ENCODE results near the gene C1orf21. TPM values are rescaled to one million over a fixed set of nuclear protein-coding genes. Genes with fewer than 3 reads are reported as not detected.

The C1orf21 gene
- total and polyA plus RNA-seq, 9 donors = 36.9 to 51.3 (median 44.3) TPM

DNA sequence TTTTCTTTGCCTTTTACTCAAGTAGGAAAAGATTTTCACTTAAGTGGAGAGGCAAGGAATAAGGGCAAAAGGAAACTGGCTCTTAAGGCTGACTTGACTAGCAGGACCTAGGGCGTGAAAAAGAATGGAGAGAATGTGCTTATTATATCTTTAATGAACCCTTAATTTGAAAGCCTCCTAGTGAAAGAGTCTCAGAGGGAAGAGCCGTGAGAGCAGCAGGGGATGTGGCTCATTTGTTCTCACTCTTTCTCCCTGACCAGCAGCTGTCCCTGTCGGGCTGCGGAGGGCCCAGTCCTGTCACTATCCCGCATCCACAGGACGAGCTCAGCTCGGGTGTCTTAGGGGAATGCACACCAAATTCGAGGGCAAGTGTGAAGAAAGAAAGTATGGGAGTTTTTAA lies 187.8 kb downstream of the C1orf21 start:
- Histone ChIP-seq H3K4me1 (ENCODE audit: control insufficient read depth, insufficient read depth, low read length) (peaks cover 11% of the 10 kb centered on the region), H3K27ac (ENCODE audit: low read length) (peak overlapping the region; percentile 43), H3K36me3 (ENCODE audit: control insufficient read depth, insufficient read depth, low read length) (no peaks in the 10 kb centered on the region), H3K4me3 (ENCODE audit: low read length) (no peak overlapping the region), H3K27me3 (ENCODE audit: control insufficient read depth, insufficient read depth, low read length) (no peaks in the 10 kb centered on the region), H3K9me3 (replicated peaks; ENCODE audit: control insufficient read depth, low read depth, low read length) (no peaks in the 10 kb centered on the region)
- DNase-seq = peak; percentile 50
- 55% methylated on average over 6 of the region's 8 CpGs for WGBS (ENCODE audit: insufficient coverage)

DNA sequence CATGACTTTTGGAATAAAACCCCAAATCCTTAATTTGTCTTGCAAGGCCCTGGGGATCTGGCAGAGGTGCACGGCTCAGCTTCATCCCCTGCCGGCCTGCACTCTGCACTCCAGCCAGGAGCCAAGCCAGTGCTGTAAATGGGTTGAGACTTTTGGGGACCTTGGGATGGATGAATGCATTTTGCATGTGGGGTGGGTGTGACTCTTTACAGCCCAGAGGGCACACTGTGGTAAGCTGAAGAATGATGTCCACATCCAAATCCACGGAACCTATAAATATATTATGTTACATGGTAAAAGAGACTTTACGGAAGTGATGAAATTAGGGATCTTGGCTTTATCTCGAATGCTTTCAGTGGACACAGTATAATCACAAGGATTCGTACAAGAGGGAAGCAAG lies 190.0 kb downstream of the C1orf21 start:
- Histone ChIP-seq H3K4me3 (ENCODE audit: low read length) (no peak overlapping the region), H3K27me3 (ENCODE audit: control insufficient read depth, insufficient read depth, low read length) (no peaks in the 10 kb centered on the region), H3K36me3 (ENCODE audit: control insufficient read depth, insufficient read depth, low read length) (no peaks in the 10 kb centered on the region), H3K9me3 (replicated peaks; ENCODE audit: control insufficient read depth, low read depth, low read length) (peaks cover 4% of the 10 kb centered on the region), H3K27ac (ENCODE audit: low read length) (no peak overlapping the region), H3K4me1 (ENCODE audit: control insufficient read depth, insufficient read depth, low read length) (peaks cover 11% of the 10 kb centered on the region)
- 46% methylated on average over 3 of the region's 6 CpGs for WGBS (ENCODE audit: insufficient coverage)
- DNase-seq = no peak

DNA sequence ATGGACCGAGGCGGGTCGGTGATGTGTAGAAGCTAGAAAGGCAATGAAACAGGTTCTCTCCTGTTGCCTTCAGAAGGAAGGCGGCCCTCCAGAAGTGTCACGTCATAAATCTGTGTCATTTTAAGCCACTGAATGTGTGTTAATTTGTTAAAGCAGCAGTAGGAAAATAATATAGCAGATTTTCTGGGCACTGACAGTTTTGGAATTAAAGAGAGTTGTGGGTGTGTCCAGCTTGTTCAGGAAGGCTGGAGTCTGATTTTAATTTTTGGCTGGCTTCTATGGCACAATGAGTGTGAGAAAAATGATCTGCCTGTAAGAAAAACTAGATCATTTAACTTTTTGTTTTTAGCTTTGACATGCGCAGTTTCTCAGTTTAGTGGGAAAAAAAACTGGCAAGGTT lies 190.5 kb downstream of the C1orf21 start:
- Histone ChIP-seq H3K4me1 (ENCODE audit: control insufficient read depth, insufficient read depth, low read length) (peaks cover 11% of the 10 kb centered on the region), H3K27ac (ENCODE audit: low read length) (no peak overlapping the region), H3K27me3 (ENCODE audit: control insufficient read depth, insufficient read depth, low read length) (no peaks in the 10 kb centered on the region), H3K9me3 (replicated peaks; ENCODE audit: control insufficient read depth, low read depth, low read length) (peaks cover 4% of the 10 kb centered on the region), H3K36me3 (ENCODE audit: control insufficient read depth, insufficient read depth, low read length) (no peaks in the 10 kb centered on the region), H3K4me3 (ENCODE audit: low read length) (no peak overlapping the region)
- 63% methylated on average over 3 of the region's 6 CpGs for WGBS (ENCODE audit: insufficient coverage)
- DNase-seq = peak; percentile 88

DNA sequence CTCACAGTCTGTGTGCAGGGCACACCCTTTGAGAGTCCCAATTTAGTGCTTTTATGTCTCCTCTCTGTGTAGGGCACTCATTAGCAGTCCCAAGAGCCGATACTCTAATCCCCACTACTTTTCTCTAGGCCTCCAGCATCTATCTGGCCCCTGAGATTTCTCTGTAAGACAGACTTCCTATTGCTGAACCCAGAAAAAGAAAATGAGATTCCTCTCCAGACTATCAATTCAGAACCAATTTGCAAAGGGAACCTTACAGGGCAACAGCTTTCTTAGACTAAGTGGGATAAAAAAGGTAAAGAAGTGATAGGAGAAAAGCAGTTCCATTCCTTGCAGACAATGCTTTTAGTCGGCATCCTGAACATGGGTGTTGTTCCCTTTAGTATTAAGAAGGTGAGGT lies 195.6 kb downstream of the C1orf21 start:
- DNase-seq = no peak
- H3K27me3 ChIP-seq (ENCODE audit: control insufficient read depth, insufficient read depth, low read length) = no peaks in the 10 kb centered on the region
- 50% methylated on average over 1 of the region's 2 CpGs for WGBS (ENCODE audit: insufficient coverage)
- no peaks in the 10 kb centered on the region for H3K36me3 ChIP-seq (ENCODE audit: control insufficient read depth, insufficient read depth, low read length)
- no peak overlapping the region for H3K4me3 ChIP-seq (ENCODE audit: low read length)
- peaks cover under 1% of the 10 kb centered on the region for H3K4me1 ChIP-seq (ENCODE audit: control insufficient read depth, insufficient read depth, low read length)
- no peak overlapping the region for H3K27ac ChIP-seq (ENCODE audit: low read length)
- peaks cover 7% of the 10 kb centered on the region for H3K9me3 ChIP-seq (replicated peaks; ENCODE audit: control insufficient read depth, low read depth, low read length)

DNA sequence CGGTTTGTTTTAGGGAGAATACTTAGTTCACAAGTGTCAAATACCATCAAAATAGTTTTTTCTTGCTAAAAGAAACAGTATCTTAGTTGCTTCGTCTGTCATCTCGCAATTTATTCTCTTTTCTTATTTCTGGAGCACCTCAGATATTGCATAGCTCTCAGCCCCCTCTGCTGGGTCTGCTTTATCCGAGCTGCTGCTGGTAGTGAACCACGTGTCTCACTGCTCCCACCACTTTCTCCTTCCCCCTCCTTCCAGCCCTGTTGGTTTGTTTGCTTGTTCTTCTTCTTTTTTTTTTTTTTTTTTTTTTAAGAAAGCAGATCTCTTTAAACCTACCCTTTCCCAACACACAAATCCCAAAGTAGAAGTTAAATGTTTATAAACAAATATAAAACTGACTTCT lies 197.0 kb downstream of the C1orf21 start:
- no peaks in the 10 kb centered on the region for H3K36me3 ChIP-seq (ENCODE audit: control insufficient read depth, insufficient read depth, low read length)
- H3K27ac ChIP-seq (ENCODE audit: low read length) = no peak overlapping the region
- no peaks in the 10 kb centered on the region for H3K4me1 ChIP-seq (ENCODE audit: control insufficient read depth, insufficient read depth, low read length)
- no peak overlapping the region for H3K4me3 ChIP-seq (ENCODE audit: low read length)
- WGBS (ENCODE audit: insufficient coverage) = 48% methylated on average over 2 of the region's 5 CpGs
- peak; percentile 49 for DNase-seq
- H3K9me3 ChIP-seq (replicated peaks; ENCODE audit: control insufficient read depth, low read depth, low read length) = peaks cover 7% of the 10 kb centered on the region
- H3K27me3 ChIP-seq (ENCODE audit: control insufficient read depth, insufficient read depth, low read length) = no peaks in the 10 kb centered on the region

DNA sequence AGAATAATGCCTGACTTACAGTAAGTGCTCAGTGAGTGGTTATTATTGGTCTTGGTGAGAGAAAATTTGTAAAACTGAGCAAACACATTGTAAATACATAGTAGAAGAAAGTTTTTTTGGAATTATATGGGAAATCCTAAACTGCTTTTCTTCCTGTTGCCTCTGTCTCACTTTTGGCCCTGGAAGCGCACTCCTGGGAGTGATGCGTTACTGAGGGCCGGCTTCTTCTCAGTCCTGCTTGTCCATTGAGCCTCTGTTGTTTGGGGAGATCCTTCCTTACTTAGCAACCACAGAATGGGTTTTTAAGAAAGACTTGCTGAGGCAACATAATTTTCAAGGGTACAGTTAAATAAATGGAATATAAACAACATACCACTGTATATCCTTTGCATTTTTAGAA lies 201.9 kb downstream of the C1orf21 start:
- peak; percentile 76 for DNase-seq
- no peak overlapping the region for H3K27ac ChIP-seq (ENCODE audit: low read length)
- H3K4me3 ChIP-seq (ENCODE audit: low read length) = no peak overlapping the region
- peaks cover 4% of the 10 kb centered on the region for H3K9me3 ChIP-seq (replicated peaks; ENCODE audit: control insufficient read depth, low read depth, low read length)
- WGBS (ENCODE audit: insufficient coverage) = 58% methylated on average over 2 of the region's 3 CpGs
- peaks cover 2% of the 10 kb centered on the region for H3K4me1 ChIP-seq (ENCODE audit: control insufficient read depth, insufficient read depth, low read length)
- H3K27me3 ChIP-seq (ENCODE audit: control insufficient read depth, insufficient read depth, low read length) = no peaks in the 10 kb centered on the region
- H3K36me3 ChIP-seq (ENCODE audit: control insufficient read depth, insufficient read depth, low read length) = no peaks in the 10 kb centered on the region

DNA sequence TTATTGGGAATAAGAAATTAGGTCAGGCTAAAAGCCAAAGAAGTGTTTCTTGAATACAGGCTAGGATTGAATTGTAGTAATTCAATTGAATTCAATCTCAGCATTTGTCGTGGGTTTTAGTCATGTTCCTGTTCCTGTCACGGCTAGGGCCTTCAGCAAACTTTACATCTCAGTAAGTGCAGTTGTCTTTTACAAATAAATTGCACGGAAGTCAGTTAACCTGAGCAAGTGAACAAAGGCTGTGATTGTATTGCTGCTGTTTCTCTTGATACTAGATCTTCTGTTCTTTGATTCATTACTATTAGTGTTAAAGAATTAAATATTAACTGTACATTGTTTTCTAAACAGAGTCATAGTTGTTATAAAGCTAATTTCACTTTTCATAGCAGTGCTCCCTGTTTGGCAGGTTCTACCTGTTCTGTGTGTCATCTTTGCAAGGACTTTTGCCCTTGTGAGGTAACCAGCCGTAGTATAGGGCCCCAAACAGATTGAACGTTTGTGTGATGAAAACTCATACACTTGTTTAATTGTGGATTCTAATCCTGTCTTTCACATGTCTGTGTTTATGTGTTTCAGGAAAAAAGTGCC lies 203.4 kb downstream of the C1orf21 start:
- no CpG with 5 or more reads among the region's 5 CpGs for WGBS (ENCODE audit: insufficient coverage)

DNA sequence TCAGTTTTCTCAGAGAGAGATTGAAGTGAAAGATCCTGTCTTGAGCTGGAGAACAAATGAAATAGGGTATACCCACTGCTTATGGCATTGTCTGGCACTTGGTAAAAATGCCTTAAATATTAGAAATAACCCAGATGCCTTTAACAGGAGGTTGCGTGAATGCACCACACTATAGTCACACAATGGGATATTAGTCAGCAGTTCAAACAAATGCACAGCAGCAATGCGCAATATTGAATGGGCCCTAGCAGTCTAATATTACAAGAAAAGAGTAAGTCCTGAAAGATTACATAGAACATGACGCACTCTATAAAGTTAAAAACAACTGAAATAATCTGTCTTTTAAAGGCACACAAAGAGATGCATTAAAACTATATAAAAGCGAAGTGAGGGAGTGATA lies 206.8 kb downstream of the C1orf21 start:
- H3K27ac ChIP-seq (ENCODE audit: low read length) = no peak overlapping the region
- H3K27me3 ChIP-seq (ENCODE audit: control insufficient read depth, insufficient read depth, low read length) = no peaks in the 10 kb centered on the region
- no peak overlapping the region for H3K4me3 ChIP-seq (ENCODE audit: low read length)
- DNase-seq = no peak
- H3K4me1 ChIP-seq (ENCODE audit: control insufficient read depth, insufficient read depth, low read length) = peaks cover 5% of the 10 kb centered on the region
- no peaks in the 10 kb centered on the region for H3K9me3 ChIP-seq (replicated peaks; ENCODE audit: control insufficient read depth, low read depth, low read length)
- H3K36me3 ChIP-seq (ENCODE audit: control insufficient read depth, insufficient read depth, low read length) = no peaks in the 10 kb centered on the region
- no CpG with 5 or more reads among the region's 4 CpGs for WGBS (ENCODE audit: insufficient coverage)

More for the DNA sequence above, 203.4 kb downstream of the C1orf21 start:
- no peaks in the 10 kb centered on the region for H3K36me3 ChIP-seq (ENCODE audit: control insufficient read depth, insufficient read depth, low read length)
- no peak overlapping the region for H3K27ac ChIP-seq (ENCODE audit: low read length)
- no peak overlapping the region for H3K4me3 ChIP-seq (ENCODE audit: low read length)
- H3K4me1 ChIP-seq (ENCODE audit: control insufficient read depth, insufficient read depth, low read length) = peaks cover 2% of the 10 kb centered on the region
- no peaks in the 10 kb centered on the region for H3K27me3 ChIP-seq (ENCODE audit: control insufficient read depth, insufficient read depth, low read length)
- no peak for DNase-seq
- peaks cover 4% of the 10 kb centered on the region for H3K9me3 ChIP-seq (replicated peaks; ENCODE audit: control insufficient read depth, low read depth, low read length)

DNA sequence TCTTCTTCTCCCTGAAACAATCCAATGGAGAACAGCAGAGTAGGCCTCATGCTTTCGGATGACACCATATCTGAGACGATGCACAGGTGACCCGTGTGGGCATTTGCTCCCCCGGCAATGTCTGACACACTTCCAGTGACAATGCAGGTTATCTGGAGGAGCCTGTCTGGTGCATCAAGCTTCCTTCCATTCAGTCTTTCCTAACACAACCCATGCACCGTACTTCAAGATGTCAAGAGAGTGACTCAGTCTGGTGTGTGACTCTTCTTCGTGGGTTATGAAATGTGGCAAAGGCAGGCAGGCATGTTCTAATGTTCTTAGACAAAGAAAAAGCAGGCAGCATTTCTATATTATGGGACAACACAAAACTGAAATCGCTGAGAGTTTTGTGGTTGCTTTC lies 208.8 kb downstream of the C1orf21 start:
- no peak for DNase-seq
- Histone ChIP-seq H3K27me3 (ENCODE audit: control insufficient read depth, insufficient read depth, low read length) (no peaks in the 10 kb centered on the region), H3K9me3 (replicated peaks; ENCODE audit: control insufficient read depth, low read depth, low read length) (no peaks in the 10 kb centered on the region), H3K27ac (ENCODE audit: low read length) (no peak overlapping the region), H3K4me3 (ENCODE audit: low read length) (no peak overlapping the region), H3K4me1 (ENCODE audit: control insufficient read depth, insufficient read depth, low read length) (peaks cover 3% of the 10 kb centered on the region), H3K36me3 (ENCODE audit: control insufficient read depth, insufficient read depth, low read length) (peaks cover 2% of the 10 kb centered on the region)
- WGBS (ENCODE audit: insufficient coverage) = 97% methylated on average over 5 of the region's 7 CpGs

DNA sequence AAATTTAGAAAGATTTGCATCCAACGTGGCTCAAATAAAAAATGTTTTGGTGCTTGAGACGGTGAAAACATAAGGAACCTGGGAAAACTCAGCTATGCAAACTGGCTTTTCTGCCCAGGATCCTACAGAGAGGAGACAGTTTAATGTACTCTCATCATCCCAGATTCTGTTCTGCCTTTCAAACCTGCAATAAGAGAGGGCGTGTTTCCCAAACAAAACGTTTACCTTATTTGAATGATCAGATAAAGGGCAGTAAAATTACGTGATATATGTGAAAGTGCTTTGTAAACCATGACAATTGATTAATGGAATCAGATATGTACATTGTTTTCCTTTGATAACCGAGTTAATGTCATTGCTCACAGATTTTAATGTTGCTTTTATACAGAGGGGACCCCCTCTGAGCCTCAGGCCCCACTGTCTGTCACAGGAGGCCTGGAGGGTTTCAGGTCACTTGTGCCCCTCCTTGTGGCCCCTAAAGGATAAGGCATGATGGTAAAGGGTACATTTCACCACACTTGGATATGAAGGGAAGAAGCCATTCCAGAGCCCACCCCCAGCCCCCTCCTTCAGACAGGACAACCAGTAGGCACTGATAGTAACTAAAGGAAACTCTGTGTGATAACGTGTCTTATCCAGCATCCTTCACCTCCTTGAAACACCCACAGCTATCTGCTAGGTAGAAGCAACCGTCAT lies 210.3 kb downstream of the C1orf21 start:
- Histone ChIP-seq H3K27me3 (ENCODE audit: control insufficient read depth, insufficient read depth, low read length) (no peaks in the 10 kb centered on the region), H3K27ac (ENCODE audit: low read length) (no peak overlapping the region), H3K9me3 (replicated peaks; ENCODE audit: control insufficient read depth, low read depth, low read length) (no peaks in the 10 kb centered on the region), H3K4me3 (ENCODE audit: low read length) (no peak overlapping the region), H3K4me1 (ENCODE audit: control insufficient read depth, insufficient read depth, low read length) (peaks cover 3% of the 10 kb centered on the region), H3K36me3 (ENCODE audit: control insufficient read depth, insufficient read depth, low read length) (peaks cover 2% of the 10 kb centered on the region)
- 86% methylated on average over 6 of the region's 8 CpGs for WGBS (ENCODE audit: insufficient coverage)
- DNase-seq = no peak

Data from muscle of leg (tissue), 11 donors.